ENCODE measurements around the gene PGAM5. TPM values are rescaled to one million over a fixed set of nuclear protein-coding genes. Genes with fewer than 3 reads are reported as not detected.
A peak's percentile ranks its signal among the peaks of the same experiment; 100 is the strongest.

Gene PGAM5
- polyA plus RNA-seq, 1 experiment = 8.9 TPM

- no peaks in the 10 kb centered on the region for H3K9me3 ChIP-seq (ENCODE audit: control insufficient read depth, insufficient read depth, low read length)
- no peaks in the 10 kb centered on the region for H3K27me3 ChIP-seq (ENCODE audit: control insufficient read depth, insufficient read depth, low read length)
- CTCF ChIA-PET = no interaction called here
- POLR2A ChIA-PET = no interaction called here
- no peak for TF ChIP-seq CTCF (IDR thresholded peaks at IDR 0.05; ENCODE audit: low read depth, low read length)
- no peak overlapping the region for H3K27ac ChIP-seq (ENCODE audit: low read depth, low read length)
- DNase-seq (ENCODE audit: low read depth, low spot score) = no peak
- no peak overlapping the region for H3K4me3 ChIP-seq (ENCODE audit: low read depth, low read length)
These were observed 34.7 kb upstream of the PGAM5 start for GRCh38 chr12:132675757-132676432.

- no peak overlapping the region for H3K4me3 ChIP-seq (ENCODE audit: low read depth, low read length)
- POLR2A ChIA-PET = no interaction called here
- no peak for TF ChIP-seq CTCF (IDR thresholded peaks at IDR 0.05; ENCODE audit: low read depth, low read length)
- CTCF ChIA-PET = no interaction called here
- no peak overlapping the region for H3K27ac ChIP-seq (ENCODE audit: low read depth, low read length)
- no peaks in the 10 kb centered on the region for H3K9me3 ChIP-seq (ENCODE audit: control insufficient read depth, insufficient read depth, low read length)
- DNase-seq (ENCODE audit: low read depth, low spot score) = no peak
- H3K27me3 ChIP-seq (ENCODE audit: control insufficient read depth, insufficient read depth, low read length) = no peaks in the 10 kb centered on the region
These were observed 33.1 kb upstream of the PGAM5 start for GRCh38 chr12:132677492-132677891.

GRCh38 chr12:132685400-132685799 lies 25.2 kb upstream of the PGAM5 start:
- H3K27me3 ChIP-seq (ENCODE audit: control insufficient read depth, insufficient read depth, low read length) = no peaks in the 10 kb centered on the region
- H3K9me3 ChIP-seq (ENCODE audit: control insufficient read depth, insufficient read depth, low read length) = no peaks in the 10 kb centered on the region
- no peak for DNase-seq (ENCODE audit: low read depth, low spot score)
- H3K4me3 ChIP-seq (ENCODE audit: low read depth, low read length) = no peak overlapping the region
- H3K27ac ChIP-seq (ENCODE audit: low read depth, low read length) = no peak overlapping the region
- CTCF ChIA-PET = no interaction called here
- POLR2A ChIA-PET = no interaction called here
- no peak for TF ChIP-seq CTCF (IDR thresholded peaks at IDR 0.05; ENCODE audit: low read depth, low read length)

GRCh38 chr12:132686825-132687210 lies 23.8 kb upstream of the PGAM5 start:
- no peak overlapping the region for H3K27ac ChIP-seq (ENCODE audit: low read depth, low read length)
- CTCF ChIA-PET = interaction anchor here (0.6 kb wide), 1 partner anchor 198 kb away, joined by 7 read pairs; no protein-coding TSS in a partner anchor
- no peak for DNase-seq (ENCODE audit: low read depth, low spot score)

More at GRCh38 chr12:132686825-132687210, 23.8 kb upstream of the PGAM5 start:
- POLR2A ChIA-PET = no interaction called here
- H3K9me3 ChIP-seq (ENCODE audit: control insufficient read depth, insufficient read depth, low read length) = no peaks in the 10 kb centered on the region
- no peak for TF ChIP-seq CTCF (IDR thresholded peaks at IDR 0.05; ENCODE audit: low read depth, low read length)
- H3K27me3 ChIP-seq (ENCODE audit: control insufficient read depth, insufficient read depth, low read length) = no peaks in the 10 kb centered on the region
- peak overlapping the region; percentile 60 for H3K4me3 ChIP-seq (ENCODE audit: low read depth, low read length)
